Epidermal melanocyte (primary cell): ENCODE measurements around the gene ZBTB4.
A peak's percentile ranks its signal among the peaks of the same experiment; 100 is the strongest.
"Not testable (repeated sequence)": the region's sequence is repeated elsewhere in the genome, so short reads cannot be mapped to it uniquely, and the experiment has no call there.

Experiments
- DNase-seq: peaks from one replicate; pipeline ENCODE4 v3.0.0; 2011; ENCODE audit warnings: low spot score; ENCODE audit not compliant: insufficient read length

ZBTB4 gene

DNA sequence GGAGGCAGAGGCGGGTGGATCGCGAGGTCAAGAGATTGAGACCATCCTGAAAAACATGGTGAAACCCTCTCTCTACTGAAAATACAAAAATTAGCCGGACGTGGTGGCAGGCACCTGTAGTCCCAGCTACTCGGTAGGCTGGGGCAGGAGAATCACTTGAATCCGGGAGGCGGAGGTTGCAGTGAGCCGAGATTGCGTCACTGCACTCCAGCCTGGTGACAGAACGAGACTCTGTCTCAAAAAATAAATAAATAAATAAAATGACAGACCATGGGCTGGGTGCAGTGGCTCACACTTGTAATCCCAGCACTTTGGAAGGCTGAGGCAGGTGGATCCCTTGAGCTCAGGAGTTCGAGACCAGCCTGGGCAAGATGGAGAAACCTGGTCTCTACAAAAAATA is 9.6 kb downstream of the ZBTB4 start:
- not testable (repeated sequence) for DNase-seq

DNA sequence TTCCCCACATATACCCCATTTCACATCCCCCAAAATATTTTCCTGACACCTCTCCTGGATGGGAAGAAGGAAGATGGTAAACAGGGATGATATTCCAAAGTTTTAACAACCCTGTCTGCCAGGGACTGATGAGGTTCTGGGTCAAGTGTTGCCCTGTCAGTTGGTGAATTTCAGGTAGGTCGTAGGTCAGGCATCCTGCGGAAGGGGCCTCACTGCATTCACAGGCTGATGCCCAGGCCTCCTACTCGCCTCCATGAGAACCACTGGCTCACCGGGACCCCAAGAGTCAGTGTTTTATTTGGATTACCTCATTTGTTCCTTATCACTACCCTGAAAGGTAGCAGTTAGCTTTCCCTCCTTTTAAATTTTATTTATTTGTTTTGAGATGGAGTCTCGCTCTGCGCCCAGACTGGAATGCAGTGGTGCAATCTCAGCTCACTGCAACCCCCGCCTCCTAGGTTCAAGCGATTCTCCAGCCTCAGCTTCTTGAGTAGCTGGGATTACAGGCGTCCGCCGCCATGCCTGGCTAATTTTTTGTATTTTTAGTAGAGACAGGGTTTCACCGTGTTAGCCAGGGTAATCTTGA is 10.5 kb downstream of the ZBTB4 start:
- DNase-seq = no peak

DNA sequence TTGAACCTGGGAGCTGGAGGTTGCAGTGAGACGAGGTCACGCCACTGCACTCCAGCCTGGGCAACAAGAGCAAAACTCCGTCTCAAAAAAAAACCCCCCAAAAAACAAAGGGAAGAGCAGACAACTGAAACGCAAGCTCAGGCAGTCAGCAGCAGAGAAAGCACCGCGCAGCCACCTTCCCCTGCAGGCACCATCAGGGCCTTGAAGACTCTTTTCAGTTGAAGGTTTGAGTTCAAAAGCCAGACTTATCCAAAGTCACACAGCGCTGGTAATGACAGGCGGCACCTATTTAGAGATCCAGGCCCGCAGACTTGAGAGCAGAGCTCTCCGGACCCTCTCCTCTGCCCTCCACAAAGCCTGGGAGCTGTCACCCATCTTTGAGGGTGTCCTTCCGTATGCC is 11.1 kb downstream of the ZBTB4 start:
- DNase-seq = no peak

DNA sequence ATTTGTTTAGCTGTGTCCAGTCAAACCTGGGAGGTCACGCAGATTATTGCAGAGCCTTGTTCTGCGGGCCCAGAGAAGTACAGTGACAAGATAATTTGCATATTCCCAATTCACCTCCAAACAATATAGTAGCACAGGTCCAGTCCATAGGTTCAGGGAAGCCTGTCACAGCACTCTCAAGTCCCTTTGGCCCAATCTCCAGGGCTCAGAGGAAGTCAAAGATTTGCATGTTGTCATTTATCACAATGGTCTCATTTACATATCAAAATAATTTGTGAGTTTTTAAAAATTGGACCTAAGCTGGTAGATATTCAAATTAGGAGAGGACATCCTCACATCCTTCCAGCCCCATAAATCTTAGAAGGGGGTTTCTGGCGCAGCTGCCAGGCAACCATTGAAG is 11.9 kb downstream of the ZBTB4 start:
- DNase-seq = no peak

DNA sequence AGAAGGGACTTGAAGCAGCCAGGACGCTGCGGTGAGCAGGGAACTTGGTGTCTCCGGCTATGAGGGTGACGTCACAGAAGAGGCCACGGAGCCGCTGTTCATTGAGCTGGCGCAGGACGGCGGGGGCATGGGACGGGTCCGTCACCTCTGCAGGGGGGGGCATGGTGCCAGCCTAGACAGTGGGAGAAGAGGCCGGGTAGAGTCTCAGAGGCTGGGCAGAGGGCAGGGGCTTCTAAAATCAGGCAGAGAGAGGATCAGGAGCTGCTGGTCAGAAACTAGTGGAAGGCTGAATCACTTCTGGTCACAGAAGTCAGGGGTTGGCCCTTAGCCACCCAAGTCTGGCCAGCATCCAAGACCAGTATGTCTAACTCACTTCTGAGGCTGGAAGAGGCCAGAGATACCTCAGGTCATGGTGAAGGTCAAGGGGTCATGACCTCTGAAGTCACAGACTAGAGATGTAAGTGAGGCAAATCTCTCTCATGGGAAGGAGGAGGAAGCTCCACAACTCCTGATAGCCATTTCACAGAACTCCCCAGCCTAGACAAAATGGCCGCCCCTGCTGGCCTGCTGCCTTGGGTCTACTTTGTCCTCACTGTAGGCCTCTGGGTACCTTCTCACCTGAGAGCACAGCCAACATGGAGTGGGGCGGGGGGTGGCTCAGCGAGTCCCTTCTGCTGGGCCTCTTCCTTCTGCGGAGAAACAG is 12.6 kb downstream of the ZBTB4 start:
- no peak for DNase-seq

DNA sequence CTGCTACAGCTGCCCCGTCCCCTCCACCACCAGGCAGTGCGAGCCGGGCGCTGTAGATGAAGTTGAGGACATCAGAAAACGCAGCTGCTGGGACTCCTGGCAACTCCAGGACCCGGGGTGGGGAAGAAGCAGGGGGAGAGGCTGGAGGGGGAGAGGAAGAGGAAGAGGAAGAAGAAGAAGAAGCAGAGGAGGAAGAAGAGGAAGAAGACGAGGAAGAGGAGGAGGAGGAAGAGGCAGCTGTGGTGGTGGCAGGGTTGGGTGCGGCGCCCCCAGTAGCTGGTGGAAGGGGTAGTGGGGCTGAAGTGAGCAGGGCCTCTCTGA is 13.2 kb downstream of the ZBTB4 start:
- no peak for DNase-seq

DNA sequence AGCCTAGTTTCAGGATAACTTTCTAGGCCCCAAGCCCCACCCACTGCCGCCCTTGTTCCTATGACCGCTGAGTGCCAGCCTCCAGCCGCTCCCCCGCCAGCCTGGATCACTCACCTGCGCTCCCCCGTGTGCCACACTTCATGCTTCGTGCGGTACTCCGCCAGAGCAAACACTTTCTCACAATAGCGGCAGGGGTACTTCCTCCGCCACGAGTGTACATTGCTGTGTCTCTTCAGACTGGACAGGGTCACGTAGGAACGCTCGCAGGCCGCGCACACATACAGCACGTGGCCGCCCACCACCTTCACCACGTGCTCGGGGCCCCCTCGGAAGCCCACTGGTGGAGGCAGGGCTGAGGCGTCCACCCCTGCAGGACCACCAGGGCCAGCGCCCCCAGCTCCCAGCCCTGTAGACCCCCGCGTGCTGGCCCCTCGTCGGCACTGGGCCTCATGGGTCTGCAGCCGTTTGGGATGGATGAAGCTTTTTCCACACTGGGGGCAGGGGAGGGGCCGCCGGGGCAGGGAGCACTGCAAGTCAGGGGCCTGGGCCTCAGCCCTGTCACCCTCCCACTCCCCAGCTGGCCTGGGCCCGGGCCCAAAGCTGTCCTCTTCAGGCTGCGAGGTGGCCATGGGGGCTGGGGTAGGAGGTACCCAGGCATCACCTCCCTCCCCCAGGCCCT is 13.7 kb downstream of the ZBTB4 start:
- no peak for DNase-seq

DNA sequence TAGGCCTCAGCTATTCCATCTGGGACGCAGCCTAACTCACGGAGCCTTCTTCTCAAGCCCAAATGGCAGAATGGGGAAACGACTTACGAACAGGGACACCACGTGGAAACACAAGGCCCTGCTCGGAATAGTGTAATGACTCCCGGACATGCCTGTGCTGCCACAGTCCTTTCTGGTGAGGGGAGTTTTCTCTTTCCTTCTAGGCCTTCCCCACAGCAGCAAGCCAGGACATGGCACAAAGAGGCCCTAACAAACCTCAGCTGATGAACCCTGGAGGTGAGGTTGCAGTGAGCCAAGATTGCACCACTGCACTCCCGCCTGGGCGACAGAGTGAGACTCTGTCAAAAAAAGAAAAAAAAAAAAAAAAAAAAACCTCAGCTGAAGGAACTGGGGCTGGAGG is 15.3 kb downstream of the ZBTB4 start:
- DNase-seq = no peak

DNA sequence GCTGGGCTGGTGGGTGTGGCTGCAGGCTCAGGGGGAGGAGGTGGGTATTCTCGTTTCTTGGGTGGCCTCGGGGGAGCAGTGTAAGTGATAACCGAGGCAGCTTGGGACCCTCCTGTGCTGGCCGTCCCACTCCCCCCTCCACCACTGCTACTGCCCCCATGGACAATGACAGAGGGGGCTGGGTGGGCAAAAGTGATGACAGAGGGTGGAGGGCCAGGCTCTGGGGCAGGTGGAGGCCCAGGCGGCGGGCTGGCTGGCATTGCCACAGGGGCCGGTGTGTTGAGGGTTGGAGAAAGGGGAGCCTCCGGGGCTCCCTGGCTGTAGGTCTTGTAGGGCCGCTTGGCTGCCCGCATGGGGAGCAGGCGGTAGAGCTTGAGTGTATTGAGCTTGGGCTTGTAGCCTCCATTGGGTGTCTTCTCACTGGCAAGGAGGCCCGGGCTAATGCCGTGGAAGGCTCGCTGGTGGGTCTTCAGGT is 16.0 kb downstream of the ZBTB4 start:
- DNase-seq = no peak

DNA sequence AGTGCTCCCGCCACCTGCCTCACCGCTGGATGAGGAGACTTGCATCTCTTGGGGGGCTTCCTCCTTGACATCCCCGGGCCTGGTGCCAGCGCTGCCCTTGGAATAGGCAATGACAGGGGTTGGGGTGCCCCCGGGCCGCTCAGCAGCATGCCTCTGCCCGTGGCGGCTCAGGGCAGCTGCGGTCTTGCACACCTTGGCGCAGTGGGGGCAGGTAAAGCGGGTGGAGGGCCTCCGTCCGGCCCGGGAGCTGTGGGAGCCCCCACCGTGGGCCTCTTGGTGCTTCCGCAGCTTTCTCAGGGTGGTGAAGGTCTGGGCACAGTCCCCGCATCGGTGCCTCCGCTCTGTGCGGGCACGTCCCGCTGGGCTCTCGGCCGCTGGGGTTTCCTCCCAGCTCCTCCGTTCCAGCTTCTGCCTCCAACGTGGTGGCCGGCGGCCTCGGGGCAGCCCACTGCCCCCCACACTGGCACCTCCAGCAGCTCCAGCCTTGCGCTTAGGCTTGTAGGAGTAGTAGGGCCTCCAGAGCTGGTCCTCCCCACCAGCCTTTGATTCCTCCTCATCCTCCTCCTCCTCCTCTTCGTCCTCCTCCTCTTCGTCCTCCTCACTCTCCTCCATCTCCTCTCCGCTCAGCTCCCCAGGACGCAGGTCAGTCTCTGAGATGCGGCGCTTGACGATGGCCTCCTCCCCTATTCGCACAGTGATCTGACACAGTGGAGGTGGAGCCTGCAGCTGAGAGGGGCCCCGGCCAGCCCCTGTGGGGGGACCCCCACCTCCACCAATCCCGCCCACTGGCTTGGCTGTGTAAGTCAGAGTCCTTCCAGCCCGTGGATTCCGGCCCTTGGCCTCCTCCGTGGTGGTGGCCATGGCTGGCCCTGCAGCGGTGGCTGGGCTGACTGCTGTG is 16.7 kb downstream of the ZBTB4 start:
- DNase-seq = peak; percentile 7

DNA sequence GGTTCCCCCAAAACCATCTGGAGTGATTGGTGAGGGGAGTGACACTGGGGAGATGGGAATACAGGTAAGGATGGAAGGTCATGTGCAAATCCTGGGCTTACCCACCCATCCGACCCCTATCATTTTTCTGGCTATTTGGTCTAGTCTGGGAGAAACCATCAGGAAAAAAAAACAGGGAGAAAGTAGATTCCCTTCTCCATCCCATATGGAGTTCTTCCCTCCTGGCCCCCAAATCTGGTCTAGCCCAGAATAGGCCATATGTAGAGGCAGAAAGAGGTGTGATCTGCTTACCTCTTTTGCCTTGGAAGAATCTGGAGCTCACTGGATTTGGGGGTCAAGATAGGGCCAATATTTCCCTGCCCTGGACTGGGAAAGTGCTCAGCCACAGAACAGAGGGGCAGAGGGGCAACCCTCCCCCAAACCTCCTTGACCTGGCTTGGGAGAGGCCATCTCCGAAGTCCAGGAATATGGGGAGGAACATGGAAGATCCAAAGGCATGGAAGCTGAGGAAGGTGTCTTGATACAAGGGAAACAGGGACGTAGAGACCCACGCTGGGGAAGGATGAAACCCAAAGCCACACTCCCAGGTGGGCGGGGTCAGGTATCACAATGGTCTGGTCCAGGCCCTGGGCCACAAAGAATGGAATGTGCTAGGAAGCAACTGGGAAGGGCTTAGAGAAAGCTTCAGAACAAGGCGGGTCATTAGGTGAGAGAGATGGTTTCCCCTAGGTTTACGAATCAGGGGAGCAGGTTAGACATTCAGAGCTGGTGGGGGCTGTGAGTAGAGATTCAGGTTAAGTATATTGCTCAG is 18.4 kb downstream of the ZBTB4 start:
- DNase-seq = peak; percentile 12

DNA sequence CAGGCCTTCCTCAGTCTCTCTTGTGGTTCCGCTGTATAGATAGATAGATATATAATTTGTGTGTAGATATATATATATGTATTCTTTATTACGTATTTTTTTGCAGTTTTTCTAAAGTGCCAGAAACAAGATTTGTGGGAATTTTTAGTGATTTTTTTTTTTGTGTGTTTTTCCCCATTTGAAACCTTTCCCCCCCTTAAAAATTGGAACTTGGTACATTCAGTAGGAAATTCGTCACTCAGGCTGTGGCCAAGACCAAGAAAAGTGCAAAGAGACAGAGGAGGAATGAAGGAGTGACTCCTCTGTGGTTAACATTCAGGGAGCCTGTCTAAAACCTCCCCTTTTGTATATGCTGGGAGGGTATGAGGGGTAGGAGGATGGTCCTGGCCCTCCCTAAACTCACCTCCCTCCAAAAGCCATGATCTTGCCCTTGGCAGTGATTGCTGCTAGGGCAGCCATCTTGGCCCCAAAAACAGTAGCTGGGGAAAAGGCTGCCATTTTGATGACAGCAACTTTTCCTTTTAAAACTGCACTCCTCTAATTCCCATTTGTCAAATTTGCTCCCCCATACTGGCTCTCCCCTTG is 19.4 kb downstream of the ZBTB4 start:
- DNase-seq = peak; percentile 14

DNA sequence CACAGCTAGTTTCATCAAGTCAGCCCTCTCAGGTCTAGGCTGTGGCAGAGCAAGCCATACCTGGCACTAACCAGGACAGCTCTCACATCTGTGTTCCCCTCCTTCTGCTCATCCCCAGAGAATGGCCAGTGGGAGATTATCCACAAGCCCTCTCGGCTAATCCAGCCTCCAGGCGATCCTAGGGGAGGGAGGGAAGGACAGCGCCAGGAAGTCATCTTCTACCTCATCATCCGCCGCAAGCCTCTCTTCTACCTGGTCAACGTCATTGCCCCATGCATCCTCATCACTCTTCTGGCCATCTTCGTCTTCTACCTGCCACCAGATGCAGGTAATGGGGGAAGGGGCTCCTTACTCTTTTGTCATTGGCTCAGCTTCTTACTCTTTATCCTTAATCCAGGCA is 31.0 kb downstream of the ZBTB4 start:
- DNase-seq = no peak

DNA sequence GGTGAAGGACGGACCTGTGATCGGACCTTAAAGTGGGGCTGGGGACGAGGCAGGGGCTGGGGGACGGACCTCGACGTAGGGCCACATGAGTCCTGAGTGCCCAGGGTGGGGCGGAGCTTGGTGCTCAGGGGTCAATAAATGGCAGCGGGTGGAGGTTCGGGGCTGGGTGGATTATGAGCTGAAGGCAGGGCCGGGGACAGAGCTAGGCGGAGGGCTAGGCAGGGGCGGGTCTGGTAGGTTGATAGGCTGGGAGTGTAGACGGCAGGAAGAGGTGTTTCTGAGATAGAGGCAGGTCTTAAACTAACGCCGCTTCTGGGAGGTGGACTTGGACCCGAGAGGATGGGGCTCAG is 33.8 kb downstream of the ZBTB4 start:
- DNase-seq = no peak

DNA sequence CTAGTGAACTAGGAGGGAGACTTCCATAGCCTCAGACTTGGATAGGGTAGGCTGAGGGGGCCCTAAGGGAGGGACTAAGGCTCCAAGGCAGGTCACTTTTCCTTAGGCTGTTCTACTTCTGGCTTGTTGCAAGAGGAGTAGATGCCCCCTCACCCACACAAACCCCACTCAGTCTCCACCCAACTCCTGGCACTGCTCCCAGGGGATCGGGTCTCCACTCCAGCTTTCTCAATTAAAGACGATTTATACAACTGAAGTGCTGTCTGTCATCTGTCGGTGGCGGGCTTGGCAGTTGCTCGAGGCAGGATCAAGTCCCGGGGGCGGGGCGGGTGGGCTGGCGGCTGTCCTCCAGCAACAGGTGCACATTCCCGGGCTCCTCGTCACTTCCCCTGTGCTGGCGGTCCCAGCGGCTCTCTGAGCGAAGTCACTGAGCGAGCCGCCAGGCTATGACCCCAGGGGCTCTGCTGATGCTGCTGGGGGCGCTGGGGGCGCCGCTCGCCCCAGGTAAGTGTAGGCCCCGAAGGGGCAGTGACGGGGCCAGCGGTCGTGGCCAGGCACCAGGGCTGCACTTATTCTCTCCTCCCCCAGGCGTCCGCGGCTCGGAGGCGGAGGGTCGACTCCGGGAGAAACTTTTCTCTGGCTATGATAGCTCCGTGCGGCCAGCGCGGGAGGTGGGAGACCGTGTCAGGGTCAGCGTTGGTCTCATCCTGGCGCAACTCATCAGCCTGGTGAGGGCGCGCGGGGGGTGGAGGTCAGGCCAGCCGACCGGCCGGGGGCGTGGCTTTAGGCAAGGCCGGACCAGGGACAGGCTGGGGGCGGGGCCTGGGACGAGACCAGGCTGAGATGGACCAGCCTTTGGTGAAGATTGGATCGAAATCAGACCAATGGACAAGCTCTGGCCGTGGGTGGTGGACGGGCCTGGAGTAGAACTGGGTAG is 34.5 kb downstream of the ZBTB4 start, which contains the start of gene CHRNB1:
TSS of gene CHRNB1 (plus strand) at position 380 of the 937 bp plus-strand sequence. CDS start at position 447, 67 bp downstream.
- DNase-seq = peak; percentile 70

DNA sequence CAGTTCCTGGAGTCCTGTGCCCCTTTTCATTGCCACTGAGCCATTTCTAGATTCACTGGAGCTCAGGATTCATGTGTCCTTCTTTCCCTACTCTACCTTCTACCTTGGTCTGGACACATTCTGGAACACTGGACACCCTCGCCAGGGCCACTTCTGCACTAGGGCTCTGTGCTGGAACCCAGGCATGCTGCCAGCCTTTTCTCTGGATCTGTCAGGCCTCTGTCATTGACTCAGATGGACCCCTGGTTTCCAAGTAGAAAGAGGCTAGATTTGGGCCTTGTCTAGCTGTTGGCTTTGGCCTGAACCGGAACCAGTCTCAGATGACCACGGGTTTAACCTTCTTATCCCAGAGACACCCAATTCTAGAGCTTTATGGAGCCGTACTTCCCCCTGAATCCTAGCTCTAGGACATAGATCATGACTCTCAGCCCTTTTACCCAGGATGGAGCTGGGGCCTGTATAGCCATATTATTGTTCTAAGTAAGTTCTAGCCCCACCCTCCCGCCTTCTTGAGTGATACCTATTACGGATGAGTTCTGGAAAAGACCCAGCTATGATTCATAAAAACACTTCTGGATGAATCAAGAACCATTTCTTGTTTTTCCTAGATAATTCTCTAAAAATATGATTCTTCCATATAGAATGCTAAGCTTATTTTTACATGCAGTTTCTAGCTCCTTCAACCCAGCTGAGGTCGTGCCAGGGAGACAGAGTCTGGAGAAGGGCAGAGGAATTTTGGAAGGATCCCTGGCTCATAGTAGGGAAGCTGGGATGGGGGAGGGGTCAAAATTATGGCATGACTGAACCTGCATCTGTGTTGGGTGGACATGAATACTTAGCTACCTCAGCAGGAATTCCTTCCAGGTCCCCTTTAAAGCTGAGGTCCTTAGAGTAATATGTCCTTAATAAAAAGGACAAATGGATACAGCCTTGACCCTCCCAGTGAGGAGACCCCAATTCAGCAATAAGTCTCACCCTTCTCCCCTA is 35.6 kb downstream of the ZBTB4 start:
- no peak for DNase-seq

DNA sequence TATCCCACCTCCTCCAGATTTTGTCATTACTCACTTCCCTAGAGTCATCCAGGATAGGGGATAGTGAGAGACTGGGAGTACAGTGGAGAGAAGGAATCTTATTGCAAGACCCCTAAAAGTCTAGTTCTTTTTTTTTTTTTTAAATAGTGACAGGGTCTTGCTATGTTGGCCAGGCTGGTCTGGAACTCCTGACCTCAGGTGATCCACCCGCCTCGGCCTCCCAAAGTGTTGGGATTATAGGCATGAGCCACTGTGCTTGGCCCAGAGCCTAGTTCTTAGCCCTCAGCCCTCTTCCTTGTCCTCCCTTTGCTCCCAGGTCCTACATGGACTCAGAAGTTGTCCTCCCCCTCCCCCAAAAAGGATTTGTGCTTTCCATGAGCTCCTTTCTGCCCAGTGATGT is 37.3 kb downstream of the ZBTB4 start:
- DNase-seq = no peak

DNA sequence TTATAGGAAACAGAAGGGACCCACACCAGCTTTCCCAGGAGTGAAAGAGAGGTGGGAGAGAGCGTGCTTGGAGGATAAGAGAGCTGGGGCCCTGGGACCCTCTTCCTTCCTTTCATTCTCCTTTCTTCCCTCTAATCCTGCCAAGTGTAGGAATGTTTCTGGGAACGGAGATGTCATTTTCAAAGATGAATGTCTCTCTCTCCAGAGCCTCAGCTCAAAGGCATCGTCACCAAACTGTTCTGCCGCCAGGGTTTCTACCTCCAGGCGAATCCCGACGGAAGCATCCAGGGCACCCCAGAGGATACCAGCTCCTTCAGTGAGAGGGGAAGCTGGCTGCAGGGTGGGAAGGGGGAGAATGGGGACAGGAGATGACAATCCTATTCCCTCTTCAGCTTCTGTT is 38.2 kb downstream of the ZBTB4 start:
- no peak for DNase-seq
